SK-N-SH (cell line): ENCODE measurements around the gene ARHGEF17.

Experiments used
- CTCF ChIP-seq: fragments of 200-600 bp; sonication (generic); IDR thresholded peaks from 2 replicates; pipeline ENCODE4 v1.6.1; 2017; ENCODE audit warnings: antibody characterized with exemption, mild to moderate bottlenecking, moderate library complexity
- EP300 ChIP-seq, 2 experiments: IDR thresholded peaks; 2 replicates each; pipeline versions ENCODE4 v1.4.0 to v1.6.1; 2012; ENCODE audit warnings: borderline replicate concordance in 1 of 2, low read depth in 1 of 2, low read length in 1 of 2
- FOXM1 ChIP-seq: IDR thresholded peaks from 2 replicates; pipeline ENCODE4 v1.4.0; 2012; ENCODE audit warnings: low read depth, mild to moderate bottlenecking
- GATA2 ChIP-seq: sonication (generic); formaldehyde crosslinking; IDR thresholded peaks from 2 replicates; pipeline ENCODE4 v1.5.0; 2020; ENCODE audit warnings: mild to moderate bottlenecking, missing genetic modification reagents
- MXI1 ChIP-seq: IDR thresholded peaks from 2 replicates; pipeline ENCODE4 v1.6.1; 2012; ENCODE audit warnings: mild to moderate bottlenecking, low read depth, low read length, improper control_type of control experiment
- NFIC ChIP-seq: IDR thresholded peaks from 2 replicates; pipeline ENCODE4 v1.4.0; 2012; ENCODE audit warnings: borderline replicate concordance
- POLR2AphosphoS5 ChIP-seq: IDR thresholded peaks from 2 replicates; pipeline ENCODE4 v1.6.1; 2012; ENCODE audit warnings: low read depth, low read length
- RAD21 ChIP-seq: IDR thresholded peaks from 2 replicates; pipeline ENCODE4 v1.6.1; 2012; ENCODE audit warnings: mild to moderate bottlenecking, low read length
- REST ChIP-seq: IDR thresholded peaks from 2 replicates; pipeline ENCODE4 v1.6.1; 2012; ENCODE audit warnings: mild to moderate bottlenecking, low read depth, low read length, moderate library complexity
- SMC3 ChIP-seq: IDR thresholded peaks from 2 replicates; pipeline ENCODE4 v1.6.1; 2012; ENCODE audit warnings: low read depth, low read length, improper control_type of control experiment
- TCF12 ChIP-seq: IDR thresholded peaks from 2 replicates; pipeline ENCODE4 v1.4.0; 2012
- TEAD4 ChIP-seq: IDR thresholded peaks from 2 replicates; pipeline ENCODE4 v1.4.0; 2012; ENCODE audit warnings: mild to moderate bottlenecking, borderline replicate concordance; ENCODE audit not compliant: insufficient read depth
- YY1 ChIP-seq: IDR thresholded peaks from 2 replicates; pipeline ENCODE4 v1.4.0; 2012; ENCODE audit warnings: low read depth, mild to moderate bottlenecking

- TF ChIP-seq GATA2 (CRISPR knock-in tag) (no peak), TCF12 (no peak), TEAD4 (no peak), CTCF (no peak), REST (no peak), POLR2AphosphoS5 (no peak), NFIC (no peak), YY1 (no peak), RAD21 (no peak), MXI1 (no peak), FOXM1 (no peak), SMC3 (no peak), EP300 (IDR thresholded peaks at IDR 0.05; ENCODE audit: borderline replicate concordance in 1 of 2, low read depth in 1 of 2, low read length in 1 of 2) (no peak)
Observed at GRCh38 chr11:73380897-73381410, 72.9 kb downstream of the ARHGEF17 start.
